HG02938 (cell line): ENCODE measurements around the gene IGFBP7.

Source experiments
- ATAC-seq: cut with Tn5 transposase; IDR thresholded peaks from one replicate; pipeline ENCODE4 v1.9.1; 2021; ENCODE audit warnings: mild to moderate bottlenecking, moderate library complexity; ENCODE audit not compliant: unreplicated experiment

Gene IGFBP7, protein sequence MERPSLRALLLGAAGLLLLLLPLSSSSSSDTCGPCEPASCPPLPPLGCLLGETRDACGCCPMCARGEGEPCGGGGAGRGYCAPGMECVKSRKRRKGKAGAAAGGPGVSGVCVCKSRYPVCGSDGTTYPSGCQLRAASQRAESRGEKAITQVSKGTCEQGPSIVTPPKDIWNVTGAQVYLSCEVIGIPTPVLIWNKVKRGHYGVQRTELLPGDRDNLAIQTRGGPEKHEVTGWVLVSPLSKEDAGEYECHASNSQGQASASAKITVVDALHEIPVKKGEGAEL

DNA sequence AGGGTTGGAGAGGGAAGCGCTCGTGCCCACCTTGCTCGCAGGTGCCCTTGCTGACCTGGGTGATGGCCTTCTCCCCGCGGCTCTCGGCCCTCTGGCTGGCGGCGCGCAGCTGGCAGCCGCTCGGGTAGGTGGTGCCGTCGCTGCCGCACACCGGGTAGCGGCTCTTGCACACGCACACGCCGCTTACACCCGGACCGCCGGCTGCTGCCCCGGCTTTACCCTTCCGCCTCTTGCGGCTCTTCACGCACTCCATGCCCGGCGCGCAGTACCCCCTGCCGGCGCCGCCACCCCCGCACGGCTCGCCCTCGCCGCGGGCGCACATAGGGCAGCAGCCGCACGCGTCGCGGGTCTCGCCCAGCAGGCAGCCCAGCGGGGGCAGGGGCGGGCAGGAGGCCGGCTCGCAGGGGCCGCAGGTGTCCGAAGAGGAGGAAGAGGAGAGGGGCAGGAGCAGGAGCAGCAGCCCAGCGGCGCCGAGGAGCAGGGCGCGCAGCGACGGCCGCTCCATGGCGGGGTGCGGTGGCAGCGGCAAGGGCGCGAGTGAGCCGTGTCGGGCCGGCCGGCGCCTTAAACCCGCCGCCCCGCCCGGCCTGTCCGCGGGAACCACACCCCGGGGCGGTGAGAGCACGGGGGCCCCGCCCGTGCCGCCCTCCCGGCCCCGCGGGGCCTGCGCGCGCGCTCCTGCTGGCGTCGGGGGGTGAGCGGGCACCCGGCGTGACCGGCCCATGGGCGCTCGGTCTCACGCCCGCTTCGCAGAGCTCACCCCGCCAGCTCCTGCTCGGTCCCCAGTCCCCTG, at the start of gene IGFBP7:
TSS of gene IGFBP7 (minus strand) at position 539 of the 793 bp plus-strand sequence. CDS start at position 505, 34 bp downstream.
- peak; percentile 33 for ATAC-seq

DNA sequence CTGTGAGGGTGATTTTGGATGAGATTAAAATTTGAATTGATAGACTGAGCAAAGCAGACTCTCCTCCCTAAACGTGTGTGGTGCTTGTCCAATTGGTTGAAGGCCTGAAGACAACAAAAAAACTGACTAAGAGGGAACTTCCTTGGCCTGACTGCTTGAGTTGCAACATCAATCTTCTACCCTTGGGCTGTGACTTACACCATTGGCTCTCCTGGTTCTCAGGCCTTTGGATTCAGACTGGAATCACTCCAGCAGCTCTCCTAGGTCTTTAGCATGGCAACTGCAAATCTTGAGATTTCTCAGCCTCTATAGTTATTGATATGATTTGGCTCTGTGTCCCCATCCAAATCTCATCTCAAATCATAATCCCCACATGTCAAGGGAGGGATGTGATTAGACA, 49.7 kb upstream of the IGFBP7 start:
- no peak for ATAC-seq

DNA sequence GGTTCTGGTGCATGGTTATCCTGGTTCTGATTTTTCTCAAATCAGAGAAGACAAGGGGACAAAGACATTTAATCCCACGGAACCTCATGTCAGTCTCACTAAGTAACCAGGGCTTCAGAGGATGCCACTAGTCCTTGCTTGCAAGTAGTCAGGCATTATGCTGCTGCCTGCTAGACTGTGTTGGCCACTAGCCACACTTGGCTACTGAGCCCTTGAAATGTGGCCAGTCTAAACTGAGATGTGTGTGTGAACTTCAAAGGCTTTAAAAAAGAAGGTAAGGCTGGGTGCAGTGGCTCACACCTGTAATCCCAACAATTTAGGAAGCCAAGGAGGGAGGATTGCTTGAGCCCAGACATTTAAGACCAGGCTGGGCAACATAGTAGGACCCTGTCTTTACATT, 48.6 kb upstream of the IGFBP7 start:
- ATAC-seq, result no peak

DNA sequence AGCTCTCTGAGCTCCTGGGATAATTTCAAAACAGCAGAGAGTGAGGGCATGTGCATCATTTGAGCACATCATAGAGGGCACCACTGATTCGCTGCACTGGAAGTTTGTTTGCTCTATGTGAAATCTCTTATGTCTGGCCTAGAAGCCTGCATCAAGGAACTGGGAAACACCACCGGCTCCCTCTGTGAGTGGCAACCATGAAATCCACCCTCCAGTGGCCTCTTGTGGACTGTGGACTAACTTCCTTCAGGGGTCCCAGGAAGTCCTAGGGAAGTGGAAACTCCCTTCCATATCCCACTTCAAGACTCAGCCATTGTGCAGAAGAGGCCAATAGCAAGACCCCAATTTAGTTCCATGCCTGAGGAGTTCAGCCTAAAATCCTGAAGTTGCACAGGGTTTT, 48.0 kb upstream of the IGFBP7 start:
- ATAC-seq, result no peak

DNA sequence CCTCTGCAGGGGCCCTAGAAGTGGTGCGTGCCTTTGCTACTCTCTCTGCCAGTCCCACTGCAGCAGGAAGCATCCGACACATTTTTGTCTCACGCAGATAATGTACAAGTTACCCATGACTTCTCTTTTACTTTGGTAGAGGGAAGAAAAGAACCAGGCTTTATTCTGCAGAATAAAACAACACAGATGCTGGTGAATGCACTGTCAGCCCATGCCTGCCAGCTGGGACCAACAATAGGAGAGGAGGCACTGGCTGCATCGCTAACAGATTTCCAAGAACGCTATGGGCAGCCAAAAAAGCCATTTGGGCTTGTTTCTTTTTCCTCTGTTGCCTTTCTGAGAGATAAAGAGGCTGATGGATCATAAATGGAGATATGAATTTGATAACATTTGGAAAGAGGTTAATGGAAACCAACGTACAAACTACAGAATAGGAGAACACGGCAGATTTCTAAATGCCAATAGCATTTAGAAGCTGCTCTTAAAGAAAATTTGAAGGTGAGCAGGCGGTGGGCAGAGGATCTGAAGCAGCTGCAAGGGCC, 47.5 kb upstream of the IGFBP7 start:
- no peak for ATAC-seq

DNA sequence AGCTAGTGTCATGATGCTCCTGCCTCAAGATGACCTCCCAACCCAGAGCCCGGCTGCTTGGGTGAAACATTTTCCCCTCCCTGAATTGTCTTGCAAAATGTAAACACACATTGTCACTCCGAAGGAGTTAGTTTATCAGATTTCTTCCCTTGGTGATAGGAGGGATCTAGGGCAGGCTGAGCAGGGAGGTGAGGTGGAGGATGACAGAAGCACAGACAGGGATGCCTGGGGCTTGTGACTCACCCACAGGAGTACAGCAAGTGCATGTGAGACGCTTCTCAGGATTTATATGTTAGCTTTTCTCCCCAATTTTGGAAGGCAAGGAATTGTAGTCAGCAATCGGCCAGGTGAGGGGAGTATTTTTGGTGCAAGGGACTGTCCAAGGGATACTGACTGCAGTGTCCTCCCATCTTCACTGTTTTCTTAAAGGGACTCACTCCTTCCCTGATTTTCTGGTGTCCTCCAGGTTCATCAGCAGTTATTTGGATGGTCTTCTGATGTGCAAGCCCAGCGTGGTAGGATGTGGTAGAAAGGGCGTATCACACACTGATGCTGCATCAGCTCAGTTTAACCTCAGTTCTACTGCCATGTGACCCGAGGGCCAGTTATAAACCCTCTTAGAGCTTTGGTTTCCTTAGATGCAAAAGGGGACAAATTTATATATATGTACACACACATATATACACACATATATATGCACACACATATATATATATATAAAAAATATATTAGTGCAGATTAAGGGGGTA, 46.2 kb upstream of the IGFBP7 start:
- ATAC-seq, result no peak

DNA sequence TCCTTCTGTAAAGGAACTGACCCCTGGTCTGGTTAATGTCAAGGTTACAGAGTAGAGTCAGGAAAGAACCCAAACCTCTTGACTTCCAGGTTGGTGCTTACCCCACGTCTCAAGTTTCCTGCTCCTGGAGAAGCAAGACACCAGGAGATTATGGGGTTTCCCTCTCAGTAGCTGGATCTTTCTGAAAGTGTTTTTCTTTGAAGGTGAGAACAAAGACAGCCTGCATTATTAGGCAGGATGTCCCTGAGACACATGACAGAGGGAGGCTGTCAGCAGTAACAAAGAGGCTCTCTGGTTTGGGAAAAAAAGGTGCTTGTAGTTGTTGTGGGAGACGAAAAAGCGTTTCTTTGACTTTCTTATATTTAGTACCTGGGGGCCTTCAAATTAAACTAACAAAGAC, 44.7 kb upstream of the IGFBP7 start:
- no peak for ATAC-seq

DNA sequence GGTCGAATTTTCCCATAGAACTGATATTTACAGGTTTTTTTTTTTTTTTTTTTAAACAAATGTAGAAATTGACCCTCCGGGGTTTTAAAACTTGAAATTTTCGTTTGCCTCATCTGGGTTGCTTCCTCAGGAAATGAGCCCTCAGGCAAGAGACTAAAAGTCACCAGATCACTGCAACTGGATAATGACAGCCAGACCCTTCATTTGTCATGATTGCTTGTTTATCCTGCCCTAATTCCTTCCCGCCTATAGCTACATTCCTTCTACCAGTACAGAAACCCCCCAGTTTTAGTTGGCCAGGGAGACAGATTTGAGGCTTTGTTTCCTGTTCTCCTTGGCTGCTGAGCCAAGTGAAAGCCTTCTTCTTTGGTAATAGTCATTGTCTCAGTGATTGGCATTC, 44.0 kb upstream of the IGFBP7 start:
- no peak for ATAC-seq

DNA sequence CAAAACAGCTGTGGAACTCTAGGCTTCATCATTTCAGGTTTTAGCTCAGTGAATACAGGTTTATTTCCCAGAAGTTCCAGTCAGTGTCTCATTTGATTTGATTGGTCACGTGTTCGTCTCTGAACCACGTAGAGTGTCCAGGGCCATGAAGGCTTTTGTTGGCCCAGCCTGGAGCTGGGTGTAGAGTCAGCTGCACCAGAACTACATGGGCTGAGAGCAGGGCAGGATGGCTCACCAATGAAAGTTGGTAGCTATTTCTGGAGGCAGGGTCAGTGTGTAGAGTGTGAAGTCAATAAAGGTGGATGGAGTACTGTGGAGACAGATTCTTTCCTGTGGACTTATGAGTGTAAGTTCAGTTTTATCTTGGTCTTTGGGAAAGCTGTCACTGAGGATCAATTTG, 43.0 kb upstream of the IGFBP7 start:
- ATAC-seq, result no peak

DNA sequence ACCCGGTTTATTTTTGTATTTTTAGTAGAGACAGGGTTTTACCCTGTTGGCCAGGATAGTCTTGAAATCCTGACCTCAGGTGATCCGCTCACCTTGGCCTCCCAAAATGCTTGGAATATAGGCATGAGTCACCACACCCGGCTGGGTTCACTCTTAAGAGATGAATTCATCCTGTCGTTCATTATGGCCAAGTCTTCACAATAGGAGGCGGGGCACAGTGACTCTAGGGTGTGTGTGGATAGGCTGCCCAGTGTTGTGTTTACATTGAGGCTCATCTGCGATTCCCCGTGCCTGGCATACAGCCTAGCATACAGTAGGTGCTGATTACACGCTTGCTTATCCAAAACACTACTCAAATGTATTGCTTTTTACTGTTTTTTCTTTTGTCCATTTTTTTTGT, 41.3 kb upstream of the IGFBP7 start:
- ATAC-seq, result no peak

DNA sequence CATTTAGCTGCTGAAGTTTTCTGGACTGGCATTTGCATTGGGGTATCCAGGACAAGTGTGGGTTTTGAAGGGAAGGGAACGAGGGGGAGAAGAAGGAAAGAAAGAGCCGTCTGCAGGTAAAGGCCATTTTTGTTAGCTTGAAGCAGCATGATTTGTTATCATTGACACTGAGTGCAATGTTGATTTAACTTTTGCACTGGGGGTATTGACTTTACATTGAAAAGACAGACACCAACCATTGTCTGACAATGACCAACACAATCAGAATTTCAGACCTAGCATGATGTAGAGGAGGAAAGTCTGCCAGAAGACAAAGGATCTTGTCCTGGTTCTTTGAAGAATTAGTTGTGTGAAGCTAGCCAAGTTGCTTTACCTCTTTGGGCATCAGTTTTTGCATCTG, 39.6 kb upstream of the IGFBP7 start:
- ATAC-seq, result no peak

DNA sequence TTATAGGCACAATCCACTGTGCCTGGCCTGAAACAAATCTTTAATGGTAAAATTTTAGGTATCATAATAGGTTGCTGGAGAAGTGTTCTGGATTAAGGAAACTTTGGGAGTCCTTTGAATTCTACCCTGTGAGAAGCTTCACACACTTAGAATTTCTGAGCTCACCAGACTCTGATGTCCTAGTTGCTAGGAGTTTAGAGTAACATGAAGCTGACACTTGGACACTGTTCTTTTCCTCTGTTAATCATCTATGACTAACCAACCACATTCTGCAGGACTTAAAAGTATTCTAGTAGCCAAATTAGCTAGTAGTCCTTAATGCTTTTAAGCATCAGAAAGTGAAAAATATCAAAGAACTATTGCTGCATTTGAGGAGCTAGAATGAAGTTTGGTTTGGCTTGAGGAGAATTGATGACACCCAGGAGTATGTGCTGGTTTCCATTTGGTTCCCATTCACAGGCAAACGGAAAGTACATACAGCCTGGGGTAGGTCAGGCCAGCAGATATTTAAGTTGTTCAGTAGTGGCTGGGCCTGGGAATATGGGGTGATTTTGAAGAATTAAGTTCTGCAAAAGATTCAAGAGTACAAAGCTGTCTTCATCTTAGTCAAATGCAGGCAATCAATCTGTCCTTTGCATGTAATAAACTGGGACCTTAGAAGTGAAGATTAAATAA, 38.8 kb upstream of the IGFBP7 start:
- no peak for ATAC-seq

DNA sequence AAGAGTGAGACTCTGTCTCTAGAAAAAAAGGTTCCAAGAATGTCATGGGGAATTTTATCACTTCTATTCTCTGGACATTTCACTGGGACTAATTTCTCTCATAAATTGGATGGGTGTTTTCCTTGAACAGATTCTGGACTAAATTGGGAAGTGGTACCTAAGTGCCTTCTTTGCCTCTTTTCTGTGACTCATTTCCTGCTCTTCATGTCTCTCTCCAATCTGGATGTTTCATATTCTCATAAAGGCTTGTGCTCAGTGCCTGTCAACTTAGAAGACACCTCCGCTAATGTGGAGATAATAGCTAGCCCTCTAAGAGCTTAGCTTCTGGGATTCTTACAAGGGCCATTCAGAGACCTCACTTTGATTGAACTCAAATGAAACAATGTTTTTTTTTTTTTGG, 38.0 kb upstream of the IGFBP7 start:
- no peak for ATAC-seq

DNA sequence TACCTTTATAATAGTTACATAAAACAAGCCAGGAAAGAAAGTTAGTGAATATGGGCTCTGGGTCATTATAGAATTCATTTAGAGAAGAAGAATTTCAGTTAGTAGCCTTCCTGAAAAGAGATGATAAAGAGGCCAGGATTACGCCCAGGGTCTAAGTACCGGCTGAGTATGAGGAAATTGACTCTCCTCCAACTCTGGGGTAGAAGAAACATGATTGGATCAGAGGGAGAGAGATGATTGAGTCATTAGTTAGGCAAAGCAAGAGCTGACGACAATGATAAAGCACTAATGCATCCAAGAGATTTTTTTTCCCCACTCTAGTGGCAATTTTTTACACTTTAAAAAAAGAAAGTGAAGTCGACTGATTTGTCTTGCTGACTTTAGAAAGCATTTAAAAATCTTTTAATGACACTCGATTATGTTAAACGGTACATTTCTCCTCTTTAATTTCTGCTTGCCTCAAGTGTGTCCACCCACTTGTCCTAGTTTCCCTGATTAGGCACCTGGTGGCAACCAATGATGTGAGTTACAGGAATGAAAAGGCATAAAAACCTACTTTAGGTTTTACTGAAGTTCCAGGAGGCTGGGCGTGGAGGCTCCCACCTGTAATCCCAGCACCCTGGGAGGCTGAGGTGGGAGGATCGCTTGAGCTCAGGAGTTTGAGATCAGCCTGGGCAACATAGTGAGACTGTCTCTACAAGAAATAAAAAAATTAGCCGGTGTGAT, 37.3 kb upstream of the IGFBP7 start:
- ATAC-seq, result no peak

DNA sequence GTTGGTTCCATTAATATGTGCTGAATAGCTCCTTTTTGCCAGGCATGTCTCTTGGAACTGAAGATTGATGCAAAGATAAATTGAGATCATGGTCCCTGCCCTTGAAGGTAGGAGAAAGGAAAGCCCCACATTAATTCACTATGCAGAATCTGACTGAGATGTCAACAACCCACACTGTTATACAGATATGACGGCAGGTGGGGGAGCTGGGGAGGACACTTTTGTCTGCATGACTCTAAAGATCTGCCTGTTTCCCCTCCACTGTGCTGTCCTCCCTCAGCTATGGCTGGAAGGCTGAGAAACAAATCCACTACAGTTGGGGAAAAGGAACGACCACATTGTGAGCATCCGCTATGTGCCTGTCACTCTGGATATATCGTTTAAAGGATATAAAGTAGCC, 36.3 kb upstream of the IGFBP7 start:
- ATAC-seq, result no peak

DNA sequence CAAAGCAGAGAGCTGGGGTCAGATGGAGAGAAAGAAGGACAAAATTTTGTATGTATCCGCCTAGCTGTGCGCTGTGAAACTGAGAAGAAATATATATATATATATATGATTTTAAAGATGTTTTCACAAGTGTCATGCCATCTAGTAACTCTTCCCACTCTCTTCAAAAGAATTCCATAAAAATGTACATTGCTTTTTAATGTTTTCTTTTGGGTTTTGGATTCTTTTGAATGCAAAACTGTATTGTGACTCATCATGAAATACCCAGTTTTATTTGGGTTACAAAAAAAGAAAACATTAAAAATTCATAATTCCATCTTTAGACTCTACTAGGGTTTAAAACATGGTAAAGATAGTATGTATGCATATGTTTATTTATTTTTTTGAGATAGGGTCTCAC, 34.3 kb upstream of the IGFBP7 start:
- no peak for ATAC-seq

DNA sequence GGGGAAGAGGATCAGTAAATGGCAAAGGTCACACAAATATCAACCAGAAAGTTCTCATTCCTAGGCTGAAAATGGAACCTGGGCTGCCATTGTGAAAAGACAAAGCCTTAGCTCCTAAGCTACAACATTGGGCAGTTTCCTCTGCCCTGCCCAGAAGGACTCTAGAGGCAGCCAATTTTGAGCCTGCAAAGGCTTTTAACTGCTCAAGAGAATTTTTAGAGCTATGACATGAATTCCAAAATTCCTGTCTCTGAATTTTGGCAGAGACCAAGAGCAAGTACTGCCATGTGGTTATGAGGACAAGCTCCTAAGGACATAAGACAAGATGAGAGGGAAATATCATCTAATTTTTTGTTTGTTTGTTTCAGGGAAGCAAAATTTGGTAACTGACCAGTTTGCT, 29.6 kb upstream of the IGFBP7 start:
- ATAC-seq, result no peak

DNA sequence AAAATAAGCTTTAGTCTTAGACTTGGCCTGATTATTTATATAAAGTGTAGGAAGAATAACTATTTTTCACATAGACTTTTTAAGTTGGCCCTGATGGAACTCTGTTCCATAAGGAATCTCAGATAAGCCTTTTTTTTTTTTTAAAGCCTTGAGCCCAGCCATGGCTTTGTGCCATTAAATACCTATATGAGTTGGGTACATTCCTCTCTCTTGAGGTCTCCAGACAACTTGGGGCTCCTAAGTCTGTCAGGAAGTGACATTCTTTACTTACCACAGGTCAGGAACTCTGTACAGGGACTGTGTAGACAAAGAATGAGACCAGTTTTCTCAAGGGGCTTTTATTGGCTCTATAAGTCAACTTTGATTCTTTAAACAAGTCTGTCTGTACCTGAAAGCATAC, 27.1 kb upstream of the IGFBP7 start:
- no peak for ATAC-seq

DNA sequence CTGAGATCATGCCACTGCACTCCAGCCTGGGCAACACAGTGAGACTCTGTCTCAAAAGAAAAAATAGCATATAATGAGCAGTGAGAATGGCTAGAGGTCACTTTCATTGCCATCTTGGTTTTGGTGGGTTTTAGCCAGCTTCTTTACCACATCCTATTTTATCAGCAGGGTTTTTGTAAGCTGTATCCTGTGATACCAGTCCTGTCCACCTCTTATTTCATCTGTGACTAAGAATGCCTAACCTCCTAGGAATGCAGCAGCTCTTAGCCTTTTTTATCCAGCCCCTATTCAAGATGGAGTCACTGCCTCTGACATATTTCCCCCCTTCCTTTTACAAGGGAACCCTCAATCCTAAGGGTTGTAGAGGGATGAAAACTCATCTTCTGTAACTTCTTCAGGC, 26.1 kb upstream of the IGFBP7 start:
- ATAC-seq, result no peak

DNA sequence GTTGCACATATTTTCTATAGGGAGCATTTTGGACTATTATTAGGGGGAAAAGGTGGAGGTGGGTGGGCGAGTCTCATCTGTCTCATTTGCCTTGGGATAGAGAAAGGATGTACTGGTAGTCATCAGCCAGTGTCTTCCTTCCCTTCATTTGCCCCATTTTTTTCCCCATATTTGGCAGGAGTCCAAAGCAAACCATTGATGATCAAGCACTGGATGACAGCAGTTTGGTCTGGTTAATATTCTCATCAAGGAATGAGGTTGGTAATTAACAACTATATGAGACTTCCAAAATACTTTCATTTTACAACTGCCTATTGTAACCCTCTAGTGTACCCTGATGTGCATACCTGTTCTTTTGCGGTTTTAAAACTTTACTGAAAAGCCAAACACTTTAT, 22.6 kb upstream of the IGFBP7 start:
- ATAC-seq, result no peak
